H1 (cell line): Measurements from ENCODE around the gene MIS18A. TPM values are rescaled to one million over a fixed set of nuclear protein-coding genes. Genes with fewer than 3 reads are reported as not detected.
"Not testable (repeated sequence)": the region's sequence is repeated elsewhere in the genome, so short reads cannot be mapped to it uniquely, and the experiment has no call there.

Source experiments
- CTCF ChIA-PET: fragments of 300-600 bp; sonication (Branson Sonifier 250); formaldehyde crosslinking; loops from one replicate; lab custom pipeline; 2021; ENCODE audit not compliant: partially characterized antibody; lab: Charles Lee
- POLR2A ChIA-PET: fragments of 300-600 bp; sonication (Branson Sonifier 250); formaldehyde crosslinking; loops from one replicate; lab custom pipeline; 2021; ENCODE audit warnings: inconsistent platforms; ENCODE audit not compliant: partially characterized antibody; lab: Charles Lee
- DNase-seq, 2 experiments: peaks; one replicate each; pipeline versions ENCODE4 v3.0.0 to v3.0.0-alpha.2; 2010 to 2022; ENCODE audit warnings: low spot score in 2 of 2, low read depth in 1 of 2, mixed read lengths in 1 of 2
- FAIRE-seq: peaks from 2 replicates; lab custom pipeline; 2011; peaks lifted over from hg19 to GRCh38; lab: Jason Lieb, UNC
- H2AFZ ChIP-seq: 2 replicates; pipeline ENCODE4 v1.8.1; 2012; ENCODE audit warnings: low read length, inconsistent platforms
- H2AK5ac ChIP-seq: 2 replicates; pipeline ENCODE4 v1.6.1; 2013; ENCODE audit warnings: low read depth, low read length
- H2BK120ac ChIP-seq: replicated peaks from 2 replicates; pipeline ENCODE3; 2013; ENCODE audit warnings: low read depth, low read length, inconsistent platforms
- H2BK12ac ChIP-seq: 2 replicates; pipeline ENCODE4 v1.6.1; 2013; ENCODE audit warnings: low read depth, low read length
- H2BK15ac ChIP-seq: 2 replicates; pipeline ENCODE4 v1.6.1; 2013; ENCODE audit warnings: low read length
- H2BK20ac ChIP-seq: 2 replicates; pipeline ENCODE4 v1.6.1; 2013; ENCODE audit warnings: low read length
- H2BK5ac ChIP-seq: 2 replicates; pipeline ENCODE4 v1.6.1; 2013; ENCODE audit warnings: low read depth, low read length
- H3K14ac ChIP-seq: 2 replicates; pipeline ENCODE4 v1.6.1; 2013; ENCODE audit warnings: inconsistent platforms; ENCODE audit not compliant: insufficient read length
- H3K18ac ChIP-seq: 2 replicates; pipeline ENCODE4 v1.6.1; 2013; ENCODE audit warnings: low read length; ENCODE audit errors: extremely low read depth
- H3K23ac ChIP-seq: 2 replicates; pipeline ENCODE4 v1.6.1; 2013; ENCODE audit warnings: inconsistent platforms; ENCODE audit not compliant: insufficient read length
- H3K23me2 ChIP-seq: 2 replicates; pipeline ENCODE4 v1.6.1; 2013; ENCODE audit warnings: low read depth, low read length
- H3K27ac ChIP-seq: 2 replicates; pipeline ENCODE4 v1.6.1; 2011; ENCODE audit warnings: low read depth, low read length, inconsistent platforms
- H3K27me3 ChIP-seq, 4 experiments: replicated peaks in 1 of 4; 1 replicate in 1 of 4; 2 replicates in 3 of 4; pipeline versions ENCODE4 v1.6.1 to v1.8.1; 2011 to 2013; ENCODE audit warnings: low read length in 3 of 4, mild to moderate bottlenecking in 3 of 4, inconsistent platforms in 2 of 4, mixed read lengths in 2 of 4, moderate library complexity in 1 of 4; ENCODE audit not compliant: control insufficient read depth in 3 of 4, insufficient read depth in 3 of 4; ENCODE audit errors: extremely low read depth in 1 of 4
- H3K36me3 ChIP-seq, 4 experiments: 2 replicates each; pipeline versions ENCODE4 v1.6.1 to v1.8.1; 2011 to 2013; ENCODE audit warnings: mild to moderate bottlenecking in 4 of 4, low read length in 3 of 4, moderate library complexity in 2 of 4, control low read depth in 1 of 4, inconsistent platforms in 1 of 4; ENCODE audit not compliant: insufficient read depth in 4 of 4, control insufficient read depth in 2 of 4
- H3K4ac ChIP-seq: replicated peaks from 2 replicates; pipeline ENCODE3; 2013; ENCODE audit warnings: low read length, low read depth, mixed read lengths, inconsistent platforms; ENCODE audit not compliant: insufficient read length
- H3K4me1 ChIP-seq, 4 experiments: replicated peaks in 1 of 4; 1 replicate in 1 of 4; 2 replicates in 3 of 4; pipeline versions ENCODE4 v1.6.1 to v1.8.1; 2011 to 2013; ENCODE audit warnings: low read length in 3 of 4, inconsistent platforms in 2 of 4, mixed read lengths in 1 of 4; ENCODE audit not compliant: insufficient read depth in 4 of 4, control insufficient read depth in 3 of 4
- H3K4me2 ChIP-seq, 2 experiments: 2 replicates each; pipeline versions ENCODE4 v1.6.1 to v1.8.1; 2011 to 2013; ENCODE audit warnings: low read depth in 2 of 2, low read length in 2 of 2, control low read depth in 1 of 2, inconsistent platforms in 1 of 2, mild to moderate bottlenecking in 1 of 2; ENCODE audit not compliant: insufficient read depth in 1 of 2
- H3K4me3 ChIP-seq, 4 experiments: fragments of 200-600, 300-600 bp in 1 of 4; sonication (generic), shearing (Covaris generic), sonication (Bioruptor Twin) in 1 of 4; 2 replicates each; pipeline versions ENCODE4 v1.5.1 to v1.8.1; 2011 to 2016; ENCODE audit warnings: low read length in 4 of 4, low read depth in 3 of 4, control low read depth in 2 of 4, inconsistent platforms in 2 of 4, mild to moderate bottlenecking in 2 of 4, mixed read lengths in 1 of 4, moderate library complexity in 1 of 4; ENCODE audit not compliant: insufficient read depth in 2 of 4; ENCODE audit errors: extremely low read depth in 1 of 4
- H3K56ac ChIP-seq: replicated peaks from 2 replicates; pipeline ENCODE3; 2013; ENCODE audit warnings: low read depth, mild to moderate bottlenecking, mixed read lengths, low read length, inconsistent platforms; ENCODE audit not compliant: insufficient read length
- H3K79me1 ChIP-seq: 2 replicates; pipeline ENCODE4 v1.6.1; 2013; ENCODE audit warnings: low read depth, low read length, control low read depth
- H3K79me2 ChIP-seq, 2 experiments: 2 replicates each; pipeline versions ENCODE4 v1.6.1 to v1.8.1; 2012 to 2013; ENCODE audit warnings: low read length in 2 of 2, mild to moderate bottlenecking in 2 of 2, inconsistent platforms in 1 of 2; ENCODE audit not compliant: insufficient read depth in 2 of 2, control insufficient read depth in 1 of 2
- H3K9ac ChIP-seq, 4 experiments: replicated peaks in 1 of 4; 1 replicate in 1 of 4; 2 replicates in 3 of 4; pipeline versions ENCODE4 v1.6.1 to v1.8.1; 2011 to 2013; ENCODE audit warnings: low read depth in 3 of 4, low read length in 3 of 4, control low read depth in 2 of 4, mild to moderate bottlenecking in 2 of 4, moderate library complexity in 2 of 4, inconsistent platforms in 1 of 4; ENCODE audit errors: extremely low read depth in 1 of 4
- H3K9me3 ChIP-seq, 2 experiments: 2 replicates each; pipeline versions ENCODE4 v1.6.1 to v1.8.1; 2012 to 2013; ENCODE audit warnings: mild to moderate bottlenecking in 2 of 2, moderate library complexity in 2 of 2, control low read depth in 1 of 2, inconsistent platforms in 1 of 2, low read depth in 1 of 2, low read length in 1 of 2, mixed read lengths in 1 of 2; ENCODE audit not compliant: insufficient read depth in 2 of 2
- H4K20me1 ChIP-seq, 2 experiments: replicated peaks in 1 of 2; 2 replicates each; pipeline versions ENCODE3 to v1.8.1; 2011 to 2013; ENCODE audit warnings: inconsistent platforms in 2 of 2, low read length in 2 of 2, mild to moderate bottlenecking in 1 of 2; ENCODE audit not compliant: insufficient read depth in 2 of 2, control insufficient read depth in 1 of 2
- H4K5ac ChIP-seq: 2 replicates; pipeline ENCODE4 v1.6.1; 2013; ENCODE audit warnings: low read length, low read depth, mixed read lengths, inconsistent platforms; ENCODE audit not compliant: insufficient read length
- H4K8ac ChIP-seq: 2 replicates; pipeline ENCODE4 v1.8.0; 2013; ENCODE audit warnings: mild to moderate bottlenecking, moderate library complexity, low read length, inconsistent platforms; ENCODE audit not compliant: insufficient read depth; ENCODE audit errors: extremely low read depth
- H4K91ac ChIP-seq: replicated peaks from 2 replicates; pipeline ENCODE3; 2013; ENCODE audit warnings: low read length, mixed read lengths, inconsistent platforms; ENCODE audit not compliant: insufficient read length
- WGBS, 2 experiments: shearing (Covaris generic) in 1 of 2; methylation state at CpG; one replicate each; pipeline versions ENCODE4 v1.1.6 to v1.1.7; 2013 to 2015; ENCODE audit warnings: low lambda C conversion rate in 2 of 2, mixed read lengths in 2 of 2, inconsistent platforms in 1 of 2, low coverage in 1 of 2, missing lambda C conversion rate in 1 of 2; ENCODE audit not compliant: insufficient replicate concordance in 2 of 2, insufficient coverage in 1 of 2, insufficient read length in 1 of 2; ENCODE audit errors: extremely low coverage in 1 of 2, missing lambda C conversion rate in 1 of 2; 5-methylcytosine and 5-hydroxymethylcytosine counted together
- polyA plus RNA-seq, 7 experiments: library from polyadenylated mRNA; depleted of rRNA in 3 of 7; stranded (reverse) in 5 of 7; unstranded in 2 of 7; fragments of >200 nt in 5 of 7; fragments of 200-250 nt in 2 of 7; gene quantifications; 1 replicate in 5 of 7; 2 replicates in 1 of 7; 4 replicates in 1 of 7; pipeline versions ENCODE4 v1.2.1 to v1.2.3, GENCODE V29; 2011 to 2013; ENCODE audit warnings: missing spikeins in 2 of 7, mixed read lengths in 2 of 7
- total RNA-seq: library from RNA; stranded (reverse); fragmentation: NEBNext Ultra II Directional; extraction: Animal tissue kit (Norgen Biotek cat#: 25700); gene quantifications from 2 replicates; pipeline ENCODE4 v1.2.1, GENCODE V29; 2021

The MIS18A gene
- total and polyA plus RNA-seq, 2 of the 8 experiments (the other 6 are each of a cell fraction or from before 2014, with no cell fraction given): 28.9 to 53.0 TPM

DNA sequence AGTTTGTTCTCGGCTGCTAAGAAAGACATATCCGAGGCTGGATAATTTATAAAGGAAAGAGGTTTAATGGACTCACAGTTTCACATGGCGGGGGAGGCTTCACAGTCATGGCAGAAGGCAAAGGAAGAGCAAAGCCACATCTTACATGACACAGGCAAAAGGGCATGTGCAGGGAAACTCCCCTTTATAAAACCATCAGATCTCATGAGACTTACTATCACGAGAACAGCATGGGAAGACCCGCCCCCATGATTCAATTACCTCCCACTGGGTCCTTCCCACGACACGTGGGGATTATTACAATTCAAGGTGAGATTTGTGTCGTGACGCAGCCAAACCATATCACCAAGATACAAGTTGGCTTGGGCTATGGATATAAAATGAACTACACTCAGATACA lies 32.1 kb upstream of the MIS18A start:
- not testable (repeated sequence) for H3K23me2 ChIP-seq, H2AFZ ChIP-seq
- CTCF ChIA-PET: interaction anchor here (0.6 to 1.1 kb wide), 2 partner anchors 14 to 296 kb away, joined by 3 read pairs; no protein-coding TSS in a partner anchor

More for the DNA sequence above, 32.1 kb upstream of the MIS18A start:
- H2BK15ac ChIP-seq, H3K18ac ChIP-seq, H3K23ac ChIP-seq, H3K4me3 ChIP-seq, H3K56ac ChIP-seq, H4K5ac ChIP-seq, H2BK120ac ChIP-seq, H2BK5ac ChIP-seq, H3K4me2 ChIP-seq, H2BK12ac ChIP-seq, H3K79me1 ChIP-seq, H3K14ac ChIP-seq, H3K27me3 ChIP-seq, H3K4me1 ChIP-seq, H3K9ac ChIP-seq, H2AK5ac ChIP-seq, H4K20me1 ChIP-seq, FAIRE-seq, H3K27ac ChIP-seq, H4K8ac ChIP-seq, H3K4ac ChIP-seq, H2BK20ac ChIP-seq, H3K9me3 ChIP-seq, H3K79me2 ChIP-seq, H4K91ac ChIP-seq: not testable (repeated sequence)
- POLR2A ChIA-PET: interaction anchor here (0.6 kb wide), 1 partner anchor 419 kb away, joined by 3 read pairs; no protein-coding TSS in a partner anchor
- H3K36me3 ChIP-seq: peaks cover 2 to 19% (median 13%) of the 10 kb centered on the region in 4 experiments; a peak in 6 of 8 replicates
- 94% methylated on average over 9 of the region's 9 CpGs; no CpG with 5 or more reads in 1 of the 2 experiments for WGBS, 2 experiments
- DNase-seq: peak in 1 of 2 experiments; percentile 29
